ENCODE data around the gene R3HDM2. TPM values are rescaled to one million over a fixed set of nuclear protein-coding genes. Genes with fewer than 3 reads are reported as not detected.

R3HDM2 gene
- total and polyA plus RNA-seq, 2 donors (not counting 1 experiment from before 2014, with no cell fraction given), result 104 to 129 TPM

DNA sequence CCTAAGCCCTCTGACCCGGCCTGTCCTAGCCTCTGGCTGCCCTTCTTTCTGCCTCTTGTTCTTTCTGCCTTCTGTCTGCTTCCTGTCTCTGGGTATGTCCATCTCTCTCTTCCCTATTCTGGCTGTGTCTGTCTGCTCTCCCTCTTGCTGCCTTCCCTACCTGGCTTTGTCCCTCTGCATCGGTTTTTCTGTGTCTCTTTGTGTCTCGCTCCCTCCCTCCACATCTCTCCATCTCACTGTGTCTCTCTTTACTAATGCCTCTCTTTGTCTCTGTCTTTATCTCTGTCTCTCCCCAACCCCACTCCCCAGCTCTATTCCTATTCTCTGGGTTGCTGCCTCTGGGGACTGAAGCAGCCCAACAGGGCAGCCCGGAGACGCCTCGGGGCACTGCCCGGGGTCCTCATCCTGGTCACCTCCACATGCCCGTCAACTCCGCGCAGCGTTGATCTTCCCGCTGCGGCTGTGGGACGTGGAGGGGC, 191.2 kb downstream of the R3HDM2 start:
- peaks cover 88 to 96% of the 10 kb centered on the region in 2 donors for H3K4me1 ChIP-seq (ENCODE audit: control insufficient read depth in 2 of 2, insufficient read depth in 2 of 2, low read length in 2 of 2)
- peak overlapping the region; percentile 70 to 81 for H3K27ac ChIP-seq (ENCODE audit: low read length in 2 of 2)
- peaks cover 12% of the 10 kb centered on the region for H3K27me3 Mint-ChIP-seq
- H3K27me3 ChIP-seq (replicated peaks in 1 of 4; ENCODE audit: control extremely low read depth in 1 of 4, control insufficient read depth in 3 of 4, insufficient read depth in 4 of 4, low read length in 3 of 4), result peaks cover 0 to 75% (median 32%) of the 10 kb centered on the region in 4 experiments
- WGBS (ENCODE audit: insufficient coverage), result 4% methylated on average over 14 of the region's 14 CpGs
- peaks cover 12% of the 10 kb centered on the region for H3K79me2 ChIP-seq (ENCODE audit: control insufficient read depth, insufficient read depth, low read length)
- peaks cover 88% of the 10 kb centered on the region for H3K4me1 Mint-ChIP-seq
- H3K4me3 ChIP-seq (ENCODE audit: control extremely low read depth in 1 of 5, extremely low read depth in 1 of 5, insufficient read depth in 1 of 5, low read depth in 2 of 5, low read length in 4 of 5), result peak overlapping the region; percentile 19 to 79 (median 75)
- peak overlapping the region; percentile 92 for H3K27ac Mint-ChIP-seq
- ChIA-PET CTCF (interaction anchor here (0.7 to 31.1 kb wide), 9 partner anchors 11 to 221 kb away, joined by 3 to 838 read pairs (median 5); partner anchors contain the start of genes LRP1, NXPH4, SHMT2 and STAT6), POLR2A (interaction anchor here (0.7 to 11.2 kb wide), 4 partner anchors 10 to 551 kb away, joined by 3 to 110 read pairs (median 54); partner anchors contain the start of genes NXPH4, PTGES3 and SHMT2)
- H3K9ac ChIP-seq (ENCODE audit: low read length), result peak overlapping the region; percentile 74
- H3K9me3 Mint-ChIP-seq (ENCODE audit: insufficient read depth), result no peaks in the 10 kb centered on the region
- ATAC-seq (ENCODE audit: low read depth) (no peak), DNase-seq (no peak)
- intact Hi-C loops (cut with micrococcal nuclease), result loop anchor here (1.0 to 10.0 kb wide), 7 partner anchors 10 to 485 kb away; partner anchors contain the start of genes GLI1, PRIM1, SHMT2 and STAT6
- peak overlapping the region; percentile 89 for H3K4me3 Mint-ChIP-seq
- peaks cover 0 to 24% (median 0%) of the 10 kb centered on the region in 3 donors for H3K9me3 ChIP-seq (ENCODE audit: control extremely low read depth in 1 of 3, control insufficient read depth in 2 of 3, insufficient read depth in 1 of 3, low read length in 2 of 3)
- H2AFZ ChIP-seq (ENCODE audit: insufficient read depth, low read depth, low read length, poor library complexity, severe bottlenecking), result peak overlapping the region; percentile 78
- TF ChIP-seq CTCF (IDR thresholded peaks at IDR 0.05), result no peak
- TF ChIP-seq EZH2 (IDR thresholded peaks at IDR 0.05; ENCODE audit: borderline replicate concordance, insufficient read depth, low read depth, low read length, poor library complexity, severe bottlenecking), result no peak
- no peaks in the 10 kb centered on the region for H3K36me3 ChIP-seq (replicated peaks in 1 of 2; ENCODE audit: control extremely low read depth in 1 of 2, control insufficient read depth in 1 of 2, extremely low read depth in 1 of 2, insufficient read depth in 2 of 2, low read length in 1 of 2)
- H4K20me1 ChIP-seq (ENCODE audit: control insufficient read depth, insufficient read depth, low read length, poor library complexity, severe bottlenecking), result peaks cover 8% of the 10 kb centered on the region
- H3K4me2 ChIP-seq (replicated peaks; ENCODE audit: low read depth, low read length, poor library complexity, severe bottlenecking), result peak overlapping the region; percentile 95

Data from B cell (primary cell).